Upper lobe of right lung (tissue), 1 donor: Measurements from ENCODE around the gene PCDHGB5. TPM values are rescaled to one million over a fixed set of nuclear protein-coding genes. Genes with fewer than 3 reads are reported as not detected.
"Not testable (repeated sequence)": the region's sequence is repeated elsewhere in the genome, so short reads cannot be mapped to it uniquely, and the experiment has no call there.

ENCODE experiments used
- ATAC-seq: fragments of 200-7000 bp; cut with Tn5 transposase; one replicate; pipeline ENCODE4 v1.9.1; 2020; ENCODE audit warnings: mild to moderate bottlenecking, moderate library complexity
- DNase-seq: peaks from one replicate; pipeline ENCODE4 v3.0.0-alpha.2; 2020
- H3K27ac ChIP-seq: fragments of 200-600 bp; one replicate; pipeline ENCODE4 v1.8.0; 2022
- H3K27me3 ChIP-seq: fragments of 200-600 bp; one replicate; pipeline ENCODE4 v1.8.0; 2022; ENCODE audit warnings: mild to moderate bottlenecking
- H3K36me3 ChIP-seq: fragments of 200-600 bp; one replicate; pipeline ENCODE4 v1.8.0; 2022
- H3K4me1 ChIP-seq: fragments of 200-600 bp; one replicate; pipeline ENCODE4 v1.8.0; 2022
- H3K4me3 ChIP-seq: fragments of 200-600 bp; one replicate; pipeline ENCODE4 v1.8.0; 2022; ENCODE audit warnings: mild to moderate bottlenecking
- H3K9me3 ChIP-seq: fragments of 200-600 bp; one replicate; pipeline ENCODE4 v1.8.0; 2022
- intact Hi-C: fragments of 100-400 bp; cut with DNase I; formaldehyde crosslinking; loops from one replicate; pipeline ENCODE4 v1.11.0; 2022
- total RNA-seq: library from RNA; stranded (reverse); fragmentation: NEBNext Ultra II Directional; extraction: Animal tissue kit (Norgen Biotek cat#: 25700); gene quantifications from one replicate; pipeline ENCODE4 v1.2.1, GENCODE V29; 2021
- TF ChIP-seq, protein P1 (sequence below): fragments of 200-600 bp; IDR thresholded peaks from one replicate; pipeline ENCODE4 v1.8.0; 2022; ENCODE audit warnings: antibody characterized with exemption
- donor health status: DM: no; HTN: yes; CAD: no; lungs with severe emphysema.

The PCDHGB5 gene
- total RNA-seq, 1 donor from 2014 or later, result 11.0 TPM

GRCh38 chr5:141393267-141393666, 4.5 kb upstream of the PCDHGB5 start:
- Histone ChIP-seq H3K27ac (no peak overlapping the region), H3K27me3 (peaks cover 16% of the 10 kb centered on the region), H3K36me3 (no peaks in the 10 kb centered on the region), H3K4me1 (no peaks in the 10 kb centered on the region), H3K9me3 (peaks cover 36% of the 10 kb centered on the region), H3K4me3 (no peak overlapping the region)
- DNase-seq (no peak), ATAC-seq (no peak)
- TF ChIP-seq, protein P1, sequence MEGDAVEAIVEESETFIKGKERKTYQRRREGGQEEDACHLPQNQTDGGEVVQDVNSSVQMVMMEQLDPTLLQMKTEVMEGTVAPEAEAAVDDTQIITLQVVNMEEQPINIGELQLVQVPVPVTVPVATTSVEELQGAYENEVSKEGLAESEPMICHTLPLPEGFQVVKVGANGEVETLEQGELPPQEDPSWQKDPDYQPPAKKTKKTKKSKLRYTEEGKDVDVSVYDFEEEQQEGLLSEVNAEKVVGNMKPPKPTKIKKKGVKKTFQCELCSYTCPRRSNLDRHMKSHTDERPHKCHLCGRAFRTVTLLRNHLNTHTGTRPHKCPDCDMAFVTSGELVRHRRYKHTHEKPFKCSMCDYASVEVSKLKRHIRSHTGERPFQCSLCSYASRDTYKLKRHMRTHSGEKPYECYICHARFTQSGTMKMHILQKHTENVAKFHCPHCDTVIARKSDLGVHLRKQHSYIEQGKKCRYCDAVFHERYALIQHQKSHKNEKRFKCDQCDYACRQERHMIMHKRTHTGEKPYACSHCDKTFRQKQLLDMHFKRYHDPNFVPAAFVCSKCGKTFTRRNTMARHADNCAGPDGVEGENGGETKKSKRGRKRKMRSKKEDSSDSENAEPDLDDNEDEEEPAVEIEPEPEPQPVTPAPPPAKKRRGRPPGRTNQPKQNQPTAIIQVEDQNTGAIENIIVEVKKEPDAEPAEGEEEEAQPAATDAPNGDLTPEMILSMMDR, result no peak
- intact Hi-C loops, result no loop called here

DNA sequence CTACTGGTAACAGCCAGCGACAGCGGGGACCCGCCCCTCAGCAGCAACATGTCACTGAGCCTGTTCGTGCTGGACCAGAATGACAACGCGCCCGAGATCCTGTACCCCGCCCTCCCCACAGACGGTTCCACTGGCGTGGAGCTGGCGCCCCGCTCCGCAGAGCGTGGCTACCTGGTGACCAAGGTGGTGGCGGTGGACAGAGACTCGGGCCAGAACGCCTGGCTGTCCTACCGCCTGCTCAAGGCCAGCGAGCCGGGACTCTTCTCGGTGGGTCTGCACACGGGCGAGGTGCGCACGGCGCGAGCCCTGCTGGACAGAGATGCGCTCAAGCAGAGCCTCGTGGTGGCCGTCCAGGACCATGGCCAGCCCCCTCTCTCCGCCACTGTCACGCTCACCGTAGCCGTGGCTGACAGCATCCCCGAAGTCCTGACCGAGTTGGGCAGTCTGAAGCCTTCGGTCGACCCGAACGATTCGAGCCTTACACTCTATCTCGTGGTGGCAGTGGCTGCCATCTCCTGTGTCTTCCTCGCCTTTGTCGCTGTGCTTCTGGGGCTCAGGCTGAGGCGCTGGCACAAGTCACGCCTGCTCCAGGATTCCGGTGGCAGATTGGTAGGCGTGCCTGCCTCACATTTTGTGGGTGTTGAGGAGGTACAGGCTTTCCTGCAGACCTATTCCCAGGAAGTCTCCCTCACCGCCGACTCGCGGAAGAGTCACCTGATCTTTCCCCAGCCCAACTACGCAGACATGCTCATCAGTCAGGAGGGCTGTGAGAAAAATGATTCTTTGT, 3.2 kb upstream of the PCDHGB5 start:
- H3K4me3 ChIP-seq, intact Hi-C loops, ATAC-seq, H3K27ac ChIP-seq, DNase-seq, H3K4me1 ChIP-seq, H3K36me3 ChIP-seq: not testable (repeated sequence)
- Histone ChIP-seq H3K9me3 (peaks cover 29% of the 10 kb centered on the region), H3K27me3 (peaks cover 23% of the 10 kb centered on the region)

- TF ChIP-seq, protein P1, result no peak
- Histone ChIP-seq H3K27ac (no peak overlapping the region), H3K4me3 (no peak overlapping the region), H3K9me3 (peaks cover 18% of the 10 kb centered on the region), H3K36me3 (no peaks in the 10 kb centered on the region), H3K27me3 (peaks cover 14% of the 10 kb centered on the region), H3K4me1 (no peaks in the 10 kb centered on the region)
- ATAC-seq (no peak), DNase-seq (no peak)
- intact Hi-C loops, result no loop called here
These were observed 861 bp downstream of the PCDHGB5 start for GRCh38 chr5:141398608-141399007.

GRCh38 chr5:141399555-141400258, 2.0 kb downstream of the PCDHGB5 start:
- peaks cover 17% of the 10 kb centered on the region for H3K9me3 ChIP-seq
- intact Hi-C loops, result no loop called here
- DNase-seq (no peak), ATAC-seq (no peak)
- peaks cover 7% of the 10 kb centered on the region for H3K27me3 ChIP-seq
- H3K4me1 ChIP-seq, result no peaks in the 10 kb centered on the region
- H3K27ac ChIP-seq, result no peak overlapping the region
- H3K4me3 ChIP-seq, result no peak overlapping the region
- no peaks in the 10 kb centered on the region for H3K36me3 ChIP-seq
- TF ChIP-seq, protein P1, result no peak

- H3K9me3 ChIP-seq, result peaks cover 22% of the 10 kb centered on the region
- DNase-seq, result no peak
These were observed 5.0 kb downstream of the PCDHGB5 start, which contains the start of gene PCDHGA9 for GRCh38 chr5:141402553-141403243. Gene PCDHGA9 (plus strand): TSS chr5:141402778. CDS start chr5:141402953, 175 bp downstream.

More at GRCh38 chr5:141402553-141403243, 5.0 kb downstream of the PCDHGB5 start, which contains the start of gene PCDHGA9:
- no peak within 1 kb of the TSS for H3K27ac ChIP-seq
- TF ChIP-seq, protein P1, result peak; percentile 41
- peaks cover 7% of the 10 kb centered on the region for H3K27me3 ChIP-seq
- H3K4me1 ChIP-seq, result no peaks in the 10 kb centered on the region
- peak within 1 kb of the TSS; percentile 25 for H3K4me3 ChIP-seq
- intact Hi-C loops, result no loop called here
- ATAC-seq, result peak; percentile 64
- H3K36me3 ChIP-seq, result no peaks in the 10 kb centered on the region
